Measurements from ENCODE around the gene NFAM1. TPM values are rescaled to one million over a fixed set of nuclear protein-coding genes. Genes with fewer than 3 reads are reported as not detected.
A peak's percentile ranks its signal among the peaks of the same experiment; 100 is the strongest.

NFAM1 gene
- total and polyA plus RNA-seq, 5 donors from 2014 or later: 0.11 to 0.54 (median 0.12) TPM; not detected in 2

DNA sequence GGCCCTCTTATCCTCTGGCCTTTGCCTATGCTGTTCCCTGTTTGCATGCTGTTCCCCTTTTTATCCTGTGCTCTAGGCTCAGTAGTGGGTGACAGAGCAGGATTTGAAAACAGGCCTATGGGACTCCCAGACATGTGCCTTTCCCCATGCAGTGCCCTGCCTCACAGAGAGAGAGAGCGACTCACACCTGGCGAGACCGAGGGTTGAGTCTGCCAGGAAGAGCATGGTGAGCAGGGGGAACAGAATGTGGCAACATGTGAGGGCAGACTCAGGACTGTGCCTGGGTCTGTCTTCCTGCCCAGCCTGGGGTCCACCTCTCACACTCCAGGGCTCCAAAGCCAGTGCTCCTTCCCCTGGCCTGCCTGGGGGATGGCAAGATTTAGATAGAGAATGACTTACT is 75.0 kb downstream of the NFAM1 start:
- H3K4me3 ChIP-seq (ENCODE audit: low read depth, low read length): no peak overlapping the region
- DNase-seq: no peak
- no peaks in the 10 kb centered on the region for H3K27me3 ChIP-seq (ENCODE audit: control insufficient read depth, insufficient read depth, low read length)
- H3K27me3 Mint-ChIP-seq: peaks cover 25% of the 10 kb centered on the region
- H3K36me3 Mint-ChIP-seq: no peaks in the 10 kb centered on the region
- no peak overlapping the region for H3K27ac ChIP-seq (ENCODE audit: insufficient read depth, low read length, poor library complexity, severe bottlenecking)
- no peaks in the 10 kb centered on the region for H3K9me3 ChIP-seq (ENCODE audit: control insufficient read depth in 2 of 2, low read length in 2 of 2)
- H3K27ac Mint-ChIP-seq: no peak overlapping the region
- no peaks in the 10 kb centered on the region for H3K4me1 ChIP-seq (ENCODE audit: control insufficient read depth, insufficient read depth, low read length, poor library complexity, severe bottlenecking)
- H3K4me3 Mint-ChIP-seq: no peak overlapping the region
- no peaks in the 10 kb centered on the region for H3K4me1 Mint-ChIP-seq
- H3K9me3 Mint-ChIP-seq: peaks cover 0 to 3% (median 0%) of the 10 kb centered on the region in 7 donors
- no peaks in the 10 kb centered on the region for H3K36me3 ChIP-seq (ENCODE audit: control insufficient read depth, insufficient read depth, low read length)
- ATAC-seq (ENCODE audit: low read depth in 2 of 2): no peak

DNA sequence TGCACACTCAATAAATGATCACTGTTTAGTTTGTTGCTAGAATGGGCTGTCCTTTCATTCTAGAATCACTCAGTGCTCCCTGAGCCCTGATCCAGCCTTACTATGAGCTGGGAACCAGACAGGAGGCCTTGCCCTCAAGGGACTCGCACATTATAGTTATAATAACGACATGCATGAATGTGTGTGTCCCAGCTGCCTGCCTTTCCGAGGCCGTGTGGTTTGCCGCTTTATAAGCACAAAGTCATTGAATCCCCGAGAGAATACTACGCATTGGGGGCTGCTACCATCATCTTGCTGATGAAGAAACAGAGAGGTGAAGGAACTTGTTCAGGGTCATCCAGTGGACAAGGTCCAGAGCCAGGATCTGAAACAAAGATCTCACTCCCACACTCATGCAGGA is 75.7 kb downstream of the NFAM1 start:
- Mint-ChIP-seq H3K27me3 (peaks cover 22% of the 10 kb centered on the region), H3K9me3 (peaks cover 0 to 3% (median 0%) of the 10 kb centered on the region in 7 donors), H3K4me1 (no peaks in the 10 kb centered on the region), H3K36me3 (no peaks in the 10 kb centered on the region), H3K27ac (no peak overlapping the region), H3K4me3 (no peak overlapping the region)
- ATAC-seq (ENCODE audit: low read depth in 2 of 2): no peak
- no peaks in the 10 kb centered on the region for H3K4me1 ChIP-seq (ENCODE audit: control insufficient read depth, insufficient read depth, low read length, poor library complexity, severe bottlenecking)
- H3K4me3 ChIP-seq (ENCODE audit: low read depth, low read length): no peak overlapping the region
- H3K9me3 ChIP-seq (ENCODE audit: control insufficient read depth in 2 of 2, low read length in 2 of 2): no peaks in the 10 kb centered on the region
- DNase-seq: no peak
- no peak overlapping the region for H3K27ac ChIP-seq (ENCODE audit: insufficient read depth, low read length, poor library complexity, severe bottlenecking)
- no peaks in the 10 kb centered on the region for H3K27me3 ChIP-seq (ENCODE audit: control insufficient read depth, insufficient read depth, low read length)
- no peaks in the 10 kb centered on the region for H3K36me3 ChIP-seq (ENCODE audit: control insufficient read depth, insufficient read depth, low read length)

- Histone ChIP-seq H3K4me3 (ENCODE audit: low read depth, low read length) (no peak overlapping the region), H3K36me3 (ENCODE audit: control insufficient read depth, insufficient read depth, low read length) (no peaks in the 10 kb centered on the region), H3K27me3 (ENCODE audit: control insufficient read depth, insufficient read depth, low read length) (no peaks in the 10 kb centered on the region), H3K27ac (ENCODE audit: insufficient read depth, low read length, poor library complexity, severe bottlenecking) (no peak overlapping the region), H3K4me1 (ENCODE audit: control insufficient read depth, insufficient read depth, low read length, poor library complexity, severe bottlenecking) (no peaks in the 10 kb centered on the region), H3K9me3 (ENCODE audit: control insufficient read depth in 2 of 2, low read length in 2 of 2) (no peaks in the 10 kb centered on the region)
- H3K4me1 Mint-ChIP-seq: no peaks in the 10 kb centered on the region
- H3K27me3 Mint-ChIP-seq: peaks cover 8% of the 10 kb centered on the region
- H3K4me3 Mint-ChIP-seq: no peak overlapping the region
- H3K36me3 Mint-ChIP-seq: no peaks in the 10 kb centered on the region
- peaks cover 0 to 3% (median 0%) of the 10 kb centered on the region in 7 donors for H3K9me3 Mint-ChIP-seq
- no peak overlapping the region for H3K27ac Mint-ChIP-seq
- ATAC-seq (ENCODE audit: low read depth in 2 of 2) (no peak), DNase-seq (no peak)
Observed at GRCh38 chr22:42353883-42354727, 78.1 kb downstream of the NFAM1 start.

GRCh38 chr22:42350373-42350772 is 81.8 kb downstream of the NFAM1 start:
- H3K9me3 ChIP-seq (ENCODE audit: control insufficient read depth in 2 of 2, low read length in 2 of 2): no peaks in the 10 kb centered on the region
- H3K4me3 ChIP-seq (ENCODE audit: low read depth, low read length): no peak overlapping the region
- no peaks in the 10 kb centered on the region for H3K27me3 ChIP-seq (ENCODE audit: control insufficient read depth, insufficient read depth, low read length)
- DNase-seq (no peak), ATAC-seq (ENCODE audit: low read depth in 2 of 2) (no peak)
- H3K4me1 ChIP-seq (ENCODE audit: control insufficient read depth, insufficient read depth, low read length, poor library complexity, severe bottlenecking): no peaks in the 10 kb centered on the region
- Mint-ChIP-seq H3K9me3 (peaks cover 0 to 3% (median 0%) of the 10 kb centered on the region in 7 donors), H3K27me3 (peaks cover 2% of the 10 kb centered on the region), H3K36me3 (no peaks in the 10 kb centered on the region), H3K27ac (no peak overlapping the region), H3K4me3 (no peak overlapping the region), H3K4me1 (no peaks in the 10 kb centered on the region)
- no peak overlapping the region for H3K27ac ChIP-seq (ENCODE audit: insufficient read depth, low read length, poor library complexity, severe bottlenecking)
- no peaks in the 10 kb centered on the region for H3K36me3 ChIP-seq (ENCODE audit: control insufficient read depth, insufficient read depth, low read length)

DNA sequence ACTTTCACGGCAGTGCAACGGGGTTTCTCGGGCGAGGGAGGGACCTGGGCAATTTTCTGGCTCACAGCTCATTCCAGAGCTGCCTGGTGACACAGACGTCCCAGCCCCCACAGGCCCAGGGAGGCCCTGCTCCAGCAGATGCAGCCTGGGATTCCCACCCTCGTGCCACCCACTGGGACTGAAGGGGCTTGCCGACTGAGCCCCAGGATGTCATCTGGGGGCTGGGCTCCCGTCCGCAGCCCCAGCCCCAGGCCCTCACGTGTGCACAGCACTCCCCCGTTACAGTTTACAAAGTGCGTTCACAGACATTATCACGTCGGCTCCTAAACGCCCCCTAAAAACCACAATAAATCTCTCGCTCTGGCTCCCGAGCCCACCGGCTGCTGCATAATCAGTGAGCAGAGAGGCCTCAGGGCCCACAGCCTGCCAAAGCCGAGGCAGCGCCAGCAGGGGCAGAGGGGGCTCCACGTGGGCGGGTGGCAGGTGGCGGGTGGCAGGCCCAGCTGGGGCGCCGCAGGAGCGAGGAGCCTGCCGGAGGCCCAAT is 84.8 kb downstream of the NFAM1 start:
- H3K27me3 Mint-ChIP-seq: peaks cover 7% of the 10 kb centered on the region
- no peaks in the 10 kb centered on the region for H3K4me1 ChIP-seq (ENCODE audit: control insufficient read depth, insufficient read depth, low read length, poor library complexity, severe bottlenecking)
- no peak overlapping the region for H3K27ac ChIP-seq (ENCODE audit: insufficient read depth, low read length, poor library complexity, severe bottlenecking)
- no peak overlapping the region for H3K4me3 Mint-ChIP-seq
- H3K9me3 Mint-ChIP-seq: no peaks in the 10 kb centered on the region
- H3K4me1 Mint-ChIP-seq: peaks cover 0 to 5% (median 0%) of the 10 kb centered on the region in 4 donors
- H3K36me3 ChIP-seq (ENCODE audit: control insufficient read depth, insufficient read depth, low read length): no peaks in the 10 kb centered on the region
- no peak overlapping the region for H3K27ac Mint-ChIP-seq
- no peaks in the 10 kb centered on the region for H3K9me3 ChIP-seq (ENCODE audit: control insufficient read depth in 2 of 2, low read length in 2 of 2)
- DNase-seq: no peak
- no peaks in the 10 kb centered on the region for H3K27me3 ChIP-seq (ENCODE audit: control insufficient read depth, insufficient read depth, low read length)
- no peaks in the 10 kb centered on the region for H3K36me3 Mint-ChIP-seq
- H3K4me3 ChIP-seq (ENCODE audit: low read depth, low read length): no peak overlapping the region
- no peak for ATAC-seq (ENCODE audit: low read depth in 2 of 2)

GRCh38 chr22:42346722-42347121 is 85.5 kb downstream of the NFAM1 start:
- no peaks in the 10 kb centered on the region for H3K36me3 Mint-ChIP-seq
- H3K27ac ChIP-seq (ENCODE audit: insufficient read depth, low read length, poor library complexity, severe bottlenecking): no peak overlapping the region
- no peaks in the 10 kb centered on the region for H3K4me1 ChIP-seq (ENCODE audit: control insufficient read depth, insufficient read depth, low read length, poor library complexity, severe bottlenecking)
- H3K27ac Mint-ChIP-seq: no peak overlapping the region
- peak overlapping the region in 1 of 4 donors; percentile 32 for H3K4me3 Mint-ChIP-seq
- no peak for DNase-seq
- H3K27me3 ChIP-seq (ENCODE audit: control insufficient read depth, insufficient read depth, low read length): no peaks in the 10 kb centered on the region
- H3K9me3 ChIP-seq (ENCODE audit: control insufficient read depth in 2 of 2, low read length in 2 of 2): no peaks in the 10 kb centered on the region
- no peak for ATAC-seq (ENCODE audit: low read depth in 2 of 2)
- H3K4me1 Mint-ChIP-seq: peaks cover 0 to 10% (median 0%) of the 10 kb centered on the region in 4 donors
- H3K36me3 ChIP-seq (ENCODE audit: control insufficient read depth, insufficient read depth, low read length): no peaks in the 10 kb centered on the region
- H3K27me3 Mint-ChIP-seq: peaks cover 13% of the 10 kb centered on the region
- no peaks in the 10 kb centered on the region for H3K9me3 Mint-ChIP-seq
- no peak overlapping the region for H3K4me3 ChIP-seq (ENCODE audit: low read depth, low read length)

GRCh38 chr22:42345458-42345857 is 86.7 kb downstream of the NFAM1 start:
- Histone ChIP-seq H3K4me1 (ENCODE audit: control insufficient read depth, insufficient read depth, low read length, poor library complexity, severe bottlenecking) (no peaks in the 10 kb centered on the region), H3K4me3 (ENCODE audit: low read depth, low read length) (no peak overlapping the region), H3K27ac (ENCODE audit: insufficient read depth, low read length, poor library complexity, severe bottlenecking) (no peak overlapping the region), H3K9me3 (ENCODE audit: control insufficient read depth in 2 of 2, low read length in 2 of 2) (no peaks in the 10 kb centered on the region), H3K36me3 (ENCODE audit: control insufficient read depth, insufficient read depth, low read length) (no peaks in the 10 kb centered on the region), H3K27me3 (ENCODE audit: control insufficient read depth, insufficient read depth, low read length) (peaks cover 2% of the 10 kb centered on the region)
- ATAC-seq (ENCODE audit: low read depth in 2 of 2): no peak
- Mint-ChIP-seq H3K9me3 (peaks cover 0 to 1% (median 0%) of the 10 kb centered on the region in 7 donors), H3K27me3 (peaks cover 13% of the 10 kb centered on the region), H3K27ac (no peak overlapping the region), H3K4me3 (peak overlapping the region in 2 of 4 donors; percentile 56 to 62), H3K4me1 (peaks cover 0 to 15% (median 0%) of the 10 kb centered on the region in 4 donors), H3K36me3 (no peaks in the 10 kb centered on the region)
- DNase-seq: no peak

All from CD4-positive, CD25-positive, alpha-beta regulatory T cell (primary cell).